DMS 273 treated with DMSO at 0.1 percent for 48 hours (cell line): ENCODE results near the gene EXOC2.
A peak's percentile ranks its signal among the peaks of the same experiment; 100 is the strongest.

Source experiments
- DNase-seq: peaks from one replicate; lab custom pipeline; 2025; lab: John Stamatoyannopoulos, UW

EXOC2 gene

GRCh38 chr6:692858-693722, at the start of gene EXOC2:
Gene EXOC2, minus strand, starts transcription at chr6:693139. Its CDS starts 55,321 bp downstream, at chr6:637818.
- DNase-seq, result peak; percentile 6

- no peak for DNase-seq
These were observed 48.7 kb upstream of the EXOC2 start for GRCh38 chr6:741410-742339.

GRCh38 chr6:736657-737446, 43.9 kb upstream of the EXOC2 start:
- DNase-seq, result no peak

GRCh38 chr6:733431-734219, 40.7 kb upstream of the EXOC2 start:
- no peak for DNase-seq

GRCh38 chr6:731924-732323, 39.0 kb upstream of the EXOC2 start:
- DNase-seq, result no peak

GRCh38 chr6:729606-730320, 36.8 kb upstream of the EXOC2 start:
- no peak for DNase-seq

- no peak for DNase-seq
These were observed 34.9 kb upstream of the EXOC2 start for GRCh38 chr6:727856-728255.

- no peak for DNase-seq
These were observed 30.6 kb upstream of the EXOC2 start for GRCh38 chr6:723540-723939.

GRCh38 chr6:722608-723007, 29.7 kb upstream of the EXOC2 start:
- DNase-seq, result no peak

- no peak for DNase-seq
These were observed 29.2 kb upstream of the EXOC2 start for GRCh38 chr6:722077-722524.

- no peak for DNase-seq
These were observed 25.4 kb upstream of the EXOC2 start for GRCh38 chr6:718345-718744.

- DNase-seq, result no peak
These were observed 24.2 kb upstream of the EXOC2 start for GRCh38 chr6:717135-717534.

- no peak for DNase-seq
These were observed 23.0 kb upstream of the EXOC2 start for GRCh38 chr6:715709-716491.

GRCh38 chr6:714100-714499, 21.2 kb upstream of the EXOC2 start:
- DNase-seq, result no peak

GRCh38 chr6:713351-713750, 20.4 kb upstream of the EXOC2 start:
- no peak for DNase-seq

- DNase-seq, result no peak
These were observed 19.9 kb upstream of the EXOC2 start for GRCh38 chr6:712805-713204.

- no peak for DNase-seq
These were observed 19.0 kb upstream of the EXOC2 start for GRCh38 chr6:711925-712324.

GRCh38 chr6:710601-711571, 17.9 kb upstream of the EXOC2 start:
- no peak for DNase-seq
